ENCODE data around the gene CLEC18A. TPM values are rescaled to one million over a fixed set of nuclear protein-coding genes. Genes with fewer than 3 reads are reported as not detected.

CLEC18A gene
- total and polyA plus RNA-seq, 2 experiments from 2014 or later: 0.13 to 0.90 TPM

DNA sequence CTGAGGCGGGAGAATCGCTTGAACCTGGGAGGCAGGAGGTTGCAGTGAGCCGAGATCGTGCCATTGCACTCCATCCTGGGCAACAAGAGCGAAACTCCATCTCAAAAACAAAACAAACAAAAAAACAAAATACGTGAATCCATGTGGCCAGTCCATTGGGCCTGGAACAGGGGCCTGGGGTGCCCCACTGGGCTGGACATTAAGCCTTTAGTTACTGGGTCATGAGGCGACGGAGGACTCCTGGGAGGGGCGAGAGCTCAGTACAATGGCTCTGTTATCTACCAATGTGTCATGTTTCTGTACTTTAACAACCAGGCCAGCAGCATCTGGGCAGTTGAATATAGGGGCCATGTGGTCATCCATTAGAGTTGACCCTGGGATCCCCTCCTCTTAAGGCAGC, 18.9 kb upstream of the CLEC18A start:
- Histone ChIP-seq H3K79me2 (replicated peaks; ENCODE audit: insufficient read depth) (no peaks in the 10 kb centered on the region), H4K20me1 (replicated peaks; ENCODE audit: insufficient read depth) (no peaks in the 10 kb centered on the region), H3K27me3 (ENCODE audit: insufficient read depth) (no peaks in the 10 kb centered on the region), H3K4me3 (no peak overlapping the region), H3K36me3 (ENCODE audit: insufficient read depth) (no peaks in the 10 kb centered on the region), H3F3A (replicated peaks; ENCODE audit: low read depth) (no peaks in the 10 kb centered on the region), H2AFZ (no peak overlapping the region), H3K4me1 (ENCODE audit: insufficient read depth) (no peaks in the 10 kb centered on the region), H3K9me2 (ENCODE audit: insufficient read depth) (no peaks in the 10 kb centered on the region), H3K4me2 (no peak overlapping the region), H3K27ac (ENCODE audit: low read depth) (no peak overlapping the region)
- TF ChIP-seq JUNB (IDR thresholded peaks at IDR 0.05; ENCODE audit: unreplicated experiment) (no peak), ZNF331 (CRISPR knock-in tag; IDR thresholded peaks at IDR 0.05; ENCODE audit: low read depth) (no peak), ZNF114 (CRISPR knock-in tag; IDR thresholded peaks at IDR 0.05) (no peak), EZH2phosphoT487 (IDR thresholded peaks at IDR 0.05; ENCODE audit: unreplicated experiment) (no peak), STAT1 (IDR thresholded peaks at IDR 0.05; ENCODE audit: unreplicated experiment) (no peak), POLR2AphosphoS5 (IDR thresholded peaks at IDR 0.05; ENCODE audit: low read depth) (no peak), EZH2 (IDR thresholded peaks at IDR 0.05; ENCODE audit: low read depth, unreplicated experiment) (no peak), CREB1 (CRISPR knock-in tag; IDR thresholded peaks at IDR 0.05; ENCODE audit: low read depth) (no peak), NANOG (IDR thresholded peaks at IDR 0.05; ENCODE audit: borderline replicate concordance) (no peak)
- TF ChIP-seq, protein P1, sequence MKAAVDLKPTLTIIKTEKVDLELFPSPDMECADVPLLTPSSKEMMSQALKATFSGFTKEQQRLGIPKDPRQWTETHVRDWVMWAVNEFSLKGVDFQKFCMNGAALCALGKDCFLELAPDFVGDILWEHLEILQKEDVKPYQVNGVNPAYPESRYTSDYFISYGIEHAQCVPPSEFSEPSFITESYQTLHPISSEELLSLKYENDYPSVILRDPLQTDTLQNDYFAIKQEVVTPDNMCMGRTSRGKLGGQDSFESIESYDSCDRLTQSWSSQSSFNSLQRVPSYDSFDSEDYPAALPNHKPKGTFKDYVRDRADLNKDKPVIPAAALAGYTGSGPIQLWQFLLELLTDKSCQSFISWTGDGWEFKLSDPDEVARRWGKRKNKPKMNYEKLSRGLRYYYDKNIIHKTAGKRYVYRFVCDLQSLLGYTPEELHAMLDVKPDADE (IDR thresholded peaks at IDR 0.05): no peak
- TF ChIP-seq, protein P2, sequence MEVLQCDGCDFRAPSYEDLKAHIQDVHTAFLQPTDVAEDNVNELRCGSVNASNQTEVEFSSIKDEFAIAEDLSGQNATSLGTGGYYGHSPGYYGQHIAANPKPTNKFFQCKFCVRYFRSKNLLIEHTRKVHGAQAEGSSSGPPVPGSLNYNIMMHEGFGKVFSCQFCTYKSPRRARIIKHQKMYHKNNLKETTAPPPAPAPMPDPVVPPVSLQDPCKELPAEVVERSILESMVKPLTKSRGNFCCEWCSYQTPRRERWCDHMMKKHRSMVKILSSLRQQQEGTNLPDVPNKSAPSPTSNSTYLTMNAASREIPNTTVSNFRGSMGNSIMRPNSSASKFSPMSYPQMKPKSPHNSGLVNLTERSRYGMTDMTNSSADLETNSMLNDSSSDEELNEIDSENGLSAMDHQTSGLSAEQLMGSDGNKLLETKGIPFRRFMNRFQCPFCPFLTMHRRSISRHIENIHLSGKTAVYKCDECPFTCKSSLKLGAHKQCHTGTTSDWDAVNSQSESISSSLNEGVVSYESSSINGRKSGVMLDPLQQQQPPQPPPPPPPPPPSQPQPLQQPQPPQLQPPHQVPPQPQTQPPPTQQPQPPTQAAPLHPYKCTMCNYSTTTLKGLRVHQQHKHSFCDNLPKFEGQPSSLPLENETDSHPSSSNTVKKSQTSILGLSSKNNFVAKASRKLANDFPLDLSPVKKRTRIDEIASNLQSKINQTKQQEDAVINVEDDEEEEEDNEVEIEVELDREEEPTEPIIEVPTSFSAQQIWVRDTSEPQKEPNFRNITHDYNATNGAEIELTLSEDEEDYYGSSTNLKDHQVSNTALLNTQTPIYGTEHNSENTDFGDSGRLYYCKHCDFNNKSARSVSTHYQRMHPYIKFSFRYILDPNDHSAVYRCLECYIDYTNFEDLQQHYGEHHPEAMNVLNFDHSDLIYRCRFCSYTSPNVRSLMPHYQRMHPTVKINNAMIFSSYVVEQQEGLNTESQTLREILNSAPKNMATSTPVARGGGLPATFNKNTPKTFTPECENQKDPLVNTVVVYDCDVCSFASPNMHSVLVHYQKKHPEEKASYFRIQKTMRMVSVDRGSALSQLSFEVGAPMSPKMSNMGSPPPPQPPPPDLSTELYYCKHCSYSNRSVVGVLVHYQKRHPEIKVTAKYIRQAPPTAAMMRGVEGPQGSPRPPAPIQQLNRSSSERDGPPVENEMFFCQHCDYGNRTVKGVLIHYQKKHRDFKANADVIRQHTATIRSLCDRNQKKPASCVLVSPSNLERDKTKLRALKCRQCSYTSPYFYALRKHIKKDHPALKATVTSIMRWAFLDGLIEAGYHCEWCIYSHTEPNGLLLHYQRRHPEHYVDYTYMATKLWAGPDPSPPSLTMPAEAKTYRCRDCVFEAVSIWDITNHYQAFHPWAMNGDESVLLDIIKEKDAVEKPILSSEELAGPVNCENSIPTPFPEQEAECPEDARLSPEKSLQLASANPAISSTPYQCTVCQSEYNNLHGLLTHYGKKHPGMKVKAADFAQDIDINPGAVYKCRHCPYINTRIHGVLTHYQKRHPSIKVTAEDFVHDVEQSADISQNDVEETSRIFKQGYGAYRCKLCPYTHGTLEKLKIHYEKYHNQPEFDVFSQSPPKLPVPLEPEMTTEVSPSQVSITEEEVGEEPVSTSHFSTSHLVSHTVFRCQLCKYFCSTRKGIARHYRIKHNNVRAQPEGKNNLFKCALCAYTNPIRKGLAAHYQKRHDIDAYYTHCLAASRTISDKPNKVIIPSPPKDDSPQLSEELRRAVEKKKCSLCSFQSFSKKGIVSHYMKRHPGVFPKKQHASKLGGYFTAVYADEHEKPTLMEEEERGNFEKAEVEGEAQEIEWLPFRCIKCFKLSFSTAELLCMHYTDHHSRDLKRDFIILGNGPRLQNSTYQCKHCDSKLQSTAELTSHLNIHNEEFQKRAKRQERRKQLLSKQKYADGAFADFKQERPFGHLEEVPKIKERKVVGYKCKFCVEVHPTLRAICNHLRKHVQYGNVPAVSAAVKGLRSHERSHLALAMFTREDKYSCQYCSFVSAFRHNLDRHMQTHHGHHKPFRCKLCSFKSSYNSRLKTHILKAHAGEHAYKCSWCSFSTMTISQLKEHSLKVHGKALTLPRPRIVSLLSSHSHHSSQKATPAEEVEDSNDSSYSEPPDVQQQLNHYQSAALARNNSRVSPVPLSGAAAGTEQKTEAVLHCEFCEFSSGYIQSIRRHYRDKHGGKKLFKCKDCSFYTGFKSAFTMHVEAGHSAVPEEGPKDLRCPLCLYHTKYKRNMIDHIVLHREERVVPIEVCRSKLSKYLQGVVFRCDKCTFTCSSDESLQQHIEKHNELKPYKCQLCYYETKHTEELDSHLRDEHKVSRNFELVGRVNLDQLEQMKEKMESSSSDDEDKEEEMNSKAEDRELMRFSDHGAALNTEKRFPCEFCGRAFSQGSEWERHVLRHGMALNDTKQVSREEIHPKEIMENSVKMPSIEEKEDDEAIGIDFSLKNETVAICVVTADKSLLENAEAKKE (CRISPR knock-in tag; IDR thresholded peaks at IDR 0.05): no peak
- TF ChIP-seq, protein P3, sequence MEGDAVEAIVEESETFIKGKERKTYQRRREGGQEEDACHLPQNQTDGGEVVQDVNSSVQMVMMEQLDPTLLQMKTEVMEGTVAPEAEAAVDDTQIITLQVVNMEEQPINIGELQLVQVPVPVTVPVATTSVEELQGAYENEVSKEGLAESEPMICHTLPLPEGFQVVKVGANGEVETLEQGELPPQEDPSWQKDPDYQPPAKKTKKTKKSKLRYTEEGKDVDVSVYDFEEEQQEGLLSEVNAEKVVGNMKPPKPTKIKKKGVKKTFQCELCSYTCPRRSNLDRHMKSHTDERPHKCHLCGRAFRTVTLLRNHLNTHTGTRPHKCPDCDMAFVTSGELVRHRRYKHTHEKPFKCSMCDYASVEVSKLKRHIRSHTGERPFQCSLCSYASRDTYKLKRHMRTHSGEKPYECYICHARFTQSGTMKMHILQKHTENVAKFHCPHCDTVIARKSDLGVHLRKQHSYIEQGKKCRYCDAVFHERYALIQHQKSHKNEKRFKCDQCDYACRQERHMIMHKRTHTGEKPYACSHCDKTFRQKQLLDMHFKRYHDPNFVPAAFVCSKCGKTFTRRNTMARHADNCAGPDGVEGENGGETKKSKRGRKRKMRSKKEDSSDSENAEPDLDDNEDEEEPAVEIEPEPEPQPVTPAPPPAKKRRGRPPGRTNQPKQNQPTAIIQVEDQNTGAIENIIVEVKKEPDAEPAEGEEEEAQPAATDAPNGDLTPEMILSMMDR (conservative IDR thresholded peaks at IDR 0.05; ENCODE audit: low read depth in 2 of 2): no peak
- TF ChIP-seq, protein P4, sequence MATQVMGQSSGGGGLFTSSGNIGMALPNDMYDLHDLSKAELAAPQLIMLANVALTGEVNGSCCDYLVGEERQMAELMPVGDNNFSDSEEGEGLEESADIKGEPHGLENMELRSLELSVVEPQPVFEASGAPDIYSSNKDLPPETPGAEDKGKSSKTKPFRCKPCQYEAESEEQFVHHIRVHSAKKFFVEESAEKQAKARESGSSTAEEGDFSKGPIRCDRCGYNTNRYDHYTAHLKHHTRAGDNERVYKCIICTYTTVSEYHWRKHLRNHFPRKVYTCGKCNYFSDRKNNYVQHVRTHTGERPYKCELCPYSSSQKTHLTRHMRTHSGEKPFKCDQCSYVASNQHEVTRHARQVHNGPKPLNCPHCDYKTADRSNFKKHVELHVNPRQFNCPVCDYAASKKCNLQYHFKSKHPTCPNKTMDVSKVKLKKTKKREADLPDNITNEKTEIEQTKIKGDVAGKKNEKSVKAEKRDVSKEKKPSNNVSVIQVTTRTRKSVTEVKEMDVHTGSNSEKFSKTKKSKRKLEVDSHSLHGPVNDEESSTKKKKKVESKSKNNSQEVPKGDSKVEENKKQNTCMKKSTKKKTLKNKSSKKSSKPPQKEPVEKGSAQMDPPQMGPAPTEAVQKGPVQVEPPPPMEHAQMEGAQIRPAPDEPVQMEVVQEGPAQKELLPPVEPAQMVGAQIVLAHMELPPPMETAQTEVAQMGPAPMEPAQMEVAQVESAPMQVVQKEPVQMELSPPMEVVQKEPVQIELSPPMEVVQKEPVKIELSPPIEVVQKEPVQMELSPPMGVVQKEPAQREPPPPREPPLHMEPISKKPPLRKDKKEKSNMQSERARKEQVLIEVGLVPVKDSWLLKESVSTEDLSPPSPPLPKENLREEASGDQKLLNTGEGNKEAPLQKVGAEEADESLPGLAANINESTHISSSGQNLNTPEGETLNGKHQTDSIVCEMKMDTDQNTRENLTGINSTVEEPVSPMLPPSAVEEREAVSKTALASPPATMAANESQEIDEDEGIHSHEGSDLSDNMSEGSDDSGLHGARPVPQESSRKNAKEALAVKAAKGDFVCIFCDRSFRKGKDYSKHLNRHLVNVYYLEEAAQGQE (IDR thresholded peaks at IDR 0.05; ENCODE audit: unreplicated experiment): no peak
- DNase-seq (ENCODE audit: low spot score): no peak
- no peak for ATAC-seq
- H3K27me3 Mint-ChIP-seq (ENCODE audit: insufficient read depth, low read depth, poor library complexity): peaks cover 3% of the 10 kb centered on the region
- H3K36me3 Mint-ChIP-seq (ENCODE audit: low read depth): peaks cover 16% of the 10 kb centered on the region
- H3K27ac Mint-ChIP-seq: no peak overlapping the region
- H3K9me3 Mint-ChIP-seq: no peaks in the 10 kb centered on the region; the same call in 2 of the 3 replicates
- peaks cover 7% of the 10 kb centered on the region for H3K4me1 Mint-ChIP-seq
- H3K4me3 Mint-ChIP-seq: no peak overlapping the region
